Caco-2 (cell line): Measurements from ENCODE around the gene RIIAD1. TPM values are rescaled to one million over a fixed set of nuclear protein-coding genes. Genes with fewer than 3 reads are reported as not detected.

ENCODE experiments used
- BruUV-seq: library from RNA; stranded (reverse); fragments of 400-500 nt; replicated peaks from 2 replicates; lab custom pipeline; 2021; lab: Mats Ljungman, UMichigan
- CTCF ChIA-PET: fragments of 300-600 bp; sonication (Branson Sonifier 250); formaldehyde crosslinking; loops from one replicate; lab custom pipeline; 2022; ENCODE audit warnings: antibody characterized with exemption; lab: Charles Lee
- POLR2A ChIA-PET: fragments of 300-600 bp; sonication (Branson Sonifier 250); formaldehyde crosslinking; loops from one replicate; lab custom pipeline; 2022; ENCODE audit warnings: antibody characterized with exemption; lab: Charles Lee
- DNase-seq, 2 experiments: peaks; one replicate each; pipeline versions ENCODE4 v3.0.0 to v3.0.0-alpha.2; 2020 to 2022
- H3K27me3 ChIP-seq: replicated peaks from 2 replicates; pipeline ENCODE4 v1.6.0; 2011; ENCODE audit warnings: low read length; ENCODE audit not compliant: control insufficient read depth, insufficient read depth
- H3K36me3 ChIP-seq: 2 replicates; pipeline ENCODE4 v1.5.1; 2011; ENCODE audit warnings: low read length; ENCODE audit not compliant: control insufficient read depth, insufficient read depth
- H3K4me1 ChIP-seq: fragments of 250-450 bp; sonication (Bioruptor Pico); 2 replicates; pipeline ENCODE4 v1.5.1; 2020; ENCODE audit warnings: mild to moderate bottlenecking
- H3K4me3 ChIP-seq: 2 replicates; pipeline ENCODE4 v1.5.1; 2011; ENCODE audit warnings: low read depth, mild to moderate bottlenecking, control low read depth, low read length
- H3K9me3 ChIP-seq: fragments of 250-450 bp; sonication (Bioruptor Pico); 2 replicates; pipeline ENCODE4 v1.5.1; 2020; ENCODE audit warnings: mild to moderate bottlenecking, moderate library complexity
- H3K27ac Mint-ChIP-seq: one replicate; pipeline ENCODE4 v1.8.0; 2022; ENCODE audit warnings: mixed read lengths; ENCODE audit not compliant: unreplicated experiment
- H3K27me3 Mint-ChIP-seq: one replicate; pipeline ENCODE4 v1.8.0; 2022; ENCODE audit warnings: mixed read lengths; ENCODE audit not compliant: insufficient read depth, unreplicated experiment
- H3K36me3 Mint-ChIP-seq: one replicate; pipeline ENCODE4 v1.8.0; 2022; ENCODE audit warnings: mild to moderate bottlenecking, mixed read lengths; ENCODE audit not compliant: insufficient read depth, unreplicated experiment
- H3K4me1 Mint-ChIP-seq: one replicate; pipeline ENCODE4 v1.8.0; 2022; ENCODE audit warnings: low read depth, mixed read lengths; ENCODE audit not compliant: unreplicated experiment
- H3K4me3 Mint-ChIP-seq: one replicate; pipeline ENCODE4 v1.8.0; 2022; ENCODE audit warnings: mild to moderate bottlenecking, moderate library complexity, mixed read lengths; ENCODE audit not compliant: unreplicated experiment
- H3K9me3 Mint-ChIP-seq: one replicate; pipeline ENCODE4 v1.8.0; 2022; ENCODE audit warnings: mixed read lengths; ENCODE audit not compliant: unreplicated experiment
- intact Hi-C: fragments of 100-400 bp; cut with micrococcal nuclease; formaldehyde crosslinking; loops from one replicate; pipeline ENCODE4 v1.10.0; 2022; ENCODE audit not compliant: unreplicated experiment
- total RNA-seq: library from RNA; stranded (reverse); gene quantifications from 2 replicates; pipeline ENCODE4 v1.2.3, GENCODE V29; 2022
- TF ChIP-seq, protein P1 (sequence below), 2 experiments: fragments of 200-600 bp in 1 of 2; IDR thresholded peaks; 1 replicate in 1 of 2; 2 replicates in 1 of 2; pipeline versions ENCODE4 v1.5.1 to v1.8.0; 2011 to 2022; ENCODE audit warnings: antibody characterized with exemption in 1 of 2, control low read depth in 1 of 2, inconsistent platforms in 1 of 2, low read depth in 1 of 2, low read length in 1 of 2, mild to moderate bottlenecking in 1 of 2, moderate library complexity in 1 of 2; ENCODE audit not compliant: insufficient read depth in 1 of 2, severe bottlenecking in 1 of 2, unreplicated experiment in 1 of 2

RIIAD1 gene
- total RNA-seq, 1 experiment from 2014 or later: 1.0 TPM

DNA sequence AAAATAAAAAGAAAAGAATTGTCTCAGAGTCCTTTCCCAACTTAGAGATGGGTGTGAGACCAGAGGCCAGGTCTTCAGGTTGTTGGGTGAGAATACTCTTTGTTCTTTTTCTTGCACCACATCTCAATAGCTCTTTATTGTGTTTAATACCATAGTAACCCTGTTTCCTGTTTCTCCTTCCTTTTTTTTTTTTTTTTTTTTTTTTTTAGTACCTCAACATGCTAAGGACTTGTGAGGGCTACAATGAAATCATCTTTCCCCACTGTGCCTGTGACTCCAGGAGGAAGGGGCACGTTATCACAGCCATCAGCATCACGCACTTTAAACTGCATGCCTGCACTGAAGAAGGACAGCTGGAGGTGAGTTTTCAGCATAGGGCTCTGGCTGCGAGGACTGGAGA, 29.1 kb upstream of the RIIAD1 start:
- no peak overlapping the region for H3K4me3 Mint-ChIP-seq
- DNase-seq: no peak
- Histone ChIP-seq H3K27me3 (no peaks in the 10 kb centered on the region), H3K36me3 (no peaks in the 10 kb centered on the region; the same call in 1 of the 2 replicates), H3K4me3 (no peak overlapping the region), H3K4me1 (no peaks in the 10 kb centered on the region), H3K9me3 (no peaks in the 10 kb centered on the region)
- no peaks in the 10 kb centered on the region for H3K9me3 Mint-ChIP-seq
- CTCF ChIA-PET: interaction anchor here (0.6 kb wide), 1 partner anchor 254 kb away, joined by 6 read pairs; no protein-coding TSS in a partner anchor
- no peaks in the 10 kb centered on the region for H3K27me3 Mint-ChIP-seq
- intact Hi-C loops: loop anchor here (5.0 kb wide), 1 partner anchor 100 kb away; no protein-coding TSS in a partner anchor
- no peak overlapping the region for H3K27ac Mint-ChIP-seq
- POLR2A ChIA-PET: no interaction called here
- H3K36me3 Mint-ChIP-seq: peaks cover 46% of the 10 kb centered on the region
- BruUV-seq: no TSS peak
- TF ChIP-seq, protein P1, sequence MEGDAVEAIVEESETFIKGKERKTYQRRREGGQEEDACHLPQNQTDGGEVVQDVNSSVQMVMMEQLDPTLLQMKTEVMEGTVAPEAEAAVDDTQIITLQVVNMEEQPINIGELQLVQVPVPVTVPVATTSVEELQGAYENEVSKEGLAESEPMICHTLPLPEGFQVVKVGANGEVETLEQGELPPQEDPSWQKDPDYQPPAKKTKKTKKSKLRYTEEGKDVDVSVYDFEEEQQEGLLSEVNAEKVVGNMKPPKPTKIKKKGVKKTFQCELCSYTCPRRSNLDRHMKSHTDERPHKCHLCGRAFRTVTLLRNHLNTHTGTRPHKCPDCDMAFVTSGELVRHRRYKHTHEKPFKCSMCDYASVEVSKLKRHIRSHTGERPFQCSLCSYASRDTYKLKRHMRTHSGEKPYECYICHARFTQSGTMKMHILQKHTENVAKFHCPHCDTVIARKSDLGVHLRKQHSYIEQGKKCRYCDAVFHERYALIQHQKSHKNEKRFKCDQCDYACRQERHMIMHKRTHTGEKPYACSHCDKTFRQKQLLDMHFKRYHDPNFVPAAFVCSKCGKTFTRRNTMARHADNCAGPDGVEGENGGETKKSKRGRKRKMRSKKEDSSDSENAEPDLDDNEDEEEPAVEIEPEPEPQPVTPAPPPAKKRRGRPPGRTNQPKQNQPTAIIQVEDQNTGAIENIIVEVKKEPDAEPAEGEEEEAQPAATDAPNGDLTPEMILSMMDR (IDR thresholded peaks at IDR 0.05; ENCODE audit: insufficient read depth in 1 of 2, low read depth in 1 of 2, low read length in 1 of 2, severe bottlenecking in 1 of 2, unreplicated experiment in 1 of 2): no peak
- no peaks in the 10 kb centered on the region for H3K4me1 Mint-ChIP-seq

GRCh38 chr1:151693057-151693651, 28.2 kb upstream of the RIIAD1 start:
- H3K9me3 Mint-ChIP-seq: no peaks in the 10 kb centered on the region
- no peaks in the 10 kb centered on the region for H3K4me1 Mint-ChIP-seq
- no peaks in the 10 kb centered on the region for H3K27me3 Mint-ChIP-seq
- Histone ChIP-seq H3K4me1 (no peaks in the 10 kb centered on the region), H3K9me3 (no peaks in the 10 kb centered on the region), H3K27me3 (no peaks in the 10 kb centered on the region), H3K36me3 (no peaks in the 10 kb centered on the region; the same call in 1 of the 2 replicates), H3K4me3 (no peak overlapping the region)
- TF ChIP-seq, protein P1 (IDR thresholded peaks at IDR 0.05; ENCODE audit: insufficient read depth in 1 of 2, low read depth in 1 of 2, low read length in 1 of 2, severe bottlenecking in 1 of 2, unreplicated experiment in 1 of 2): peak; percentile 60 to 90
- CTCF ChIA-PET: interaction anchor here (0.6 to 1.2 kb wide), 5 partner anchors 21 to 153 kb away, joined by 4 to 14 read pairs (median 4); partner anchors contain the start of genes C2CD4D and TUFT1
- no peak overlapping the region for H3K4me3 Mint-ChIP-seq
- intact Hi-C loops: loop anchor here (1.0 to 5.0 kb wide), 3 partner anchors 42 to 143 kb away; no protein-coding TSS in a partner anchor
- no peak overlapping the region for H3K27ac Mint-ChIP-seq
- DNase-seq: peak in 1 of 2 experiments; percentile 54
- no TSS peak for BruUV-seq
- H3K36me3 Mint-ChIP-seq: peaks cover 38% of the 10 kb centered on the region
- POLR2A ChIA-PET: no interaction called here

GRCh38 chr1:151701515-151701914, 19.8 kb upstream of the RIIAD1 start:
- no TSS peak for BruUV-seq
- Mint-ChIP-seq H3K27me3 (no peaks in the 10 kb centered on the region), H3K9me3 (no peaks in the 10 kb centered on the region), H3K36me3 (peaks cover 13% of the 10 kb centered on the region), H3K4me3 (no peak overlapping the region), H3K4me1 (peaks cover 4% of the 10 kb centered on the region), H3K27ac (no peak overlapping the region)
- H3K36me3 ChIP-seq: no peaks in the 10 kb centered on the region
- H3K4me1 ChIP-seq: peaks cover 3% of the 10 kb centered on the region; the same call in 1 of the 2 replicates
- no peaks in the 10 kb centered on the region for H3K27me3 ChIP-seq
- ChIA-PET POLR2A (no interaction called here), CTCF (no interaction called here)
- no peak for DNase-seq
- intact Hi-C loops: no loop called here
- H3K4me3 ChIP-seq: no peak overlapping the region
- no peaks in the 10 kb centered on the region for H3K9me3 ChIP-seq
- TF ChIP-seq, protein P1 (IDR thresholded peaks at IDR 0.05; ENCODE audit: insufficient read depth in 1 of 2, low read depth in 1 of 2, low read length in 1 of 2, severe bottlenecking in 1 of 2, unreplicated experiment in 1 of 2): no peak
